OCI-LY1 (cell line): Measurements from ENCODE around the gene MAP3K14.

Source experiments
- H2AFZ ChIP-seq: fragments of 200-600 bp; sonication (generic), shearing (Covaris generic); 2 replicates; pipeline ENCODE4 v1.6.0; 2014; ENCODE audit warnings: antibody characterized with exemption, mild to moderate bottlenecking, low read length
- H3F3A ChIP-seq: fragments of 200-600 bp; sonication (generic), shearing (Covaris generic); 2 replicates; pipeline ENCODE4 v1.6.0; 2014; ENCODE audit warnings: mild to moderate bottlenecking, antibody characterized with exemption, low read length, moderate library complexity; ENCODE audit not compliant: insufficient read depth
- H3K27ac ChIP-seq: fragments of 200-600 bp; sonication (generic); 2 replicates; pipeline ENCODE4 v1.5.1; 2014; ENCODE audit warnings: low read length, mixed run types, mild to moderate bottlenecking, low read depth; ENCODE audit not compliant: poor library complexity, severe bottlenecking
- H3K27me3 ChIP-seq: fragments of 200-600 bp; sonication (generic); 2 replicates; pipeline ENCODE4 v1.6.0; 2014; ENCODE audit warnings: antibody characterized with exemption, mild to moderate bottlenecking, low read length, moderate library complexity; ENCODE audit not compliant: insufficient read depth
- H3K36me3 ChIP-seq: fragments of 200-600 bp; sonication (generic); 2 replicates; pipeline ENCODE4 v1.6.1; 2014; ENCODE audit warnings: mild to moderate bottlenecking, antibody characterized with exemption, low read length, moderate library complexity, mixed read lengths; ENCODE audit not compliant: insufficient read depth
- H3K4me1 ChIP-seq: fragments of 200-600 bp; sonication (generic); 2 replicates; pipeline ENCODE4 v1.5.1; 2014; ENCODE audit warnings: mild to moderate bottlenecking, low read length, moderate library complexity; ENCODE audit not compliant: insufficient read depth, severe bottlenecking
- H3K4me2 ChIP-seq: fragments of 200-600 bp; sonication (generic), shearing (Covaris generic); 2 replicates; pipeline ENCODE4 v1.6.1; 2014; ENCODE audit warnings: low read length
- H3K4me3 ChIP-seq: fragments of 200-600 bp; sonication (generic); 2 replicates; pipeline ENCODE4 v1.5.1; 2014; ENCODE audit warnings: low read length, low read depth, mild to moderate bottlenecking, mixed read lengths; ENCODE audit not compliant: poor library complexity, severe bottlenecking
- H3K79me2 ChIP-seq: fragments of 200-600 bp; shearing (Covaris generic); 2 replicates; pipeline ENCODE4 v1.6.1; 2016; ENCODE audit warnings: mixed run types, low read length, mixed read lengths; ENCODE audit not compliant: insufficient read depth
- H3K9ac ChIP-seq: fragments of 200-600 bp; sonication (generic), shearing (Covaris generic); 2 replicates; pipeline ENCODE4 v1.6.1; 2014; ENCODE audit warnings: mild to moderate bottlenecking, low read length, mixed read lengths
- H3K9me2 ChIP-seq: fragments of 200-600 bp; sonication (generic), shearing (Covaris generic); 2 replicates; pipeline ENCODE4 v1.6.1; 2014; ENCODE audit warnings: low read depth, mild to moderate bottlenecking, low read length, mixed read lengths
- H3K9me3 ChIP-seq: fragments of 200-600 bp; shearing (Covaris generic); 2 replicates; pipeline ENCODE4 v1.6.1; 2014; ENCODE audit warnings: low read length, mixed read lengths
- H4K20me1 ChIP-seq: fragments of 200-600 bp; sonication (generic), shearing (Covaris generic); 2 replicates; pipeline ENCODE4 v1.6.0; 2016; ENCODE audit warnings: mild to moderate bottlenecking, low read length; ENCODE audit not compliant: insufficient read depth
- EZH2 ChIP-seq: fragments of 200-600 bp; sonication (generic), shearing (Covaris generic); IDR thresholded peaks from 2 replicates; pipeline ENCODE4 v1.8.0; 2017; ENCODE audit warnings: borderline replicate concordance, mixed run types, mild to moderate bottlenecking, antibody characterized with exemption, low read length, moderate library complexity, mixed read lengths
- TF ChIP-seq, protein P1 (sequence below): fragments of 200-600 bp; sonication (generic), shearing (Covaris generic); IDR thresholded peaks from 2 replicates; pipeline ENCODE4 v1.5.1; 2017; ENCODE audit warnings: mild to moderate bottlenecking, antibody characterized with exemption, low read length, moderate library complexity, mixed read lengths

Gene MAP3K14

DNA sequence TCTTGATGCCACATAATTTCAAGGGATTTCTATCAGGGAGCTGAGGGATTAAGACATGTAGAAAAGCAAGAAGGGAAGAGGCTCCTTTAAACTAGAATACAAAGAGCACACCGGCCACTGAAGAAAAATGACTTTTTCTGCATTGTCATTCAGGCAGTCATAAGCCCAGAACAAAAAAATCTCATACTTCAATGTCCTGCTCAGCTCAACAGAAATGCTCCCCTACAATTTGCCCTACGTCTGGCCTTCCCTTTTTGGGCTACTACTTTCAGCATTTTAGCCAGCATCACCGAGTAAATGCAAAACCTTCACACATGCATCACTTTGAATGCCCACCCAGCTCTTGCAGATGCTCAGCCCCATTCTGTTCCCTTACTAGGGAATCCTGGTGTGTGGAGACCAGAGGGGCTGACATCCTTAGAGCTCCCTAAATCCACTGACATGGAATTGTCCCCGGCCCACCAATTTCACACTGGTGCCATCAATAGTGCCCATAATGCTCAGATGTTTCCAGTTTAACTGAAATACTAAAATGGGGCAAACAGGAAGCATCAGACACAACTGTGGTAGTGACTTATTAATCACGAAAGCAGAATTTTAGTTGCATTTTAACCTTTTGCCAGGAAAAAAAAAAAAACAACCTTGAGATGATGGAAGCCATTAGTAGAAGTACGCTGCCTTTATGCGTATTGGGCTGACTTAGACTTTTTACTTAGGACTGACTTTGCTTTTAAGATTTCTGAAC lies 2.7 kb downstream of the MAP3K14 start:
- H3K4me2 ChIP-seq = peak overlapping the region; percentile 91
- H3K4me3 ChIP-seq = peak overlapping the region; percentile 86
- no peaks in the 10 kb centered on the region for H3K9me3 ChIP-seq
- no peak for TF ChIP-seq EZH2
- TF ChIP-seq, protein P1, sequence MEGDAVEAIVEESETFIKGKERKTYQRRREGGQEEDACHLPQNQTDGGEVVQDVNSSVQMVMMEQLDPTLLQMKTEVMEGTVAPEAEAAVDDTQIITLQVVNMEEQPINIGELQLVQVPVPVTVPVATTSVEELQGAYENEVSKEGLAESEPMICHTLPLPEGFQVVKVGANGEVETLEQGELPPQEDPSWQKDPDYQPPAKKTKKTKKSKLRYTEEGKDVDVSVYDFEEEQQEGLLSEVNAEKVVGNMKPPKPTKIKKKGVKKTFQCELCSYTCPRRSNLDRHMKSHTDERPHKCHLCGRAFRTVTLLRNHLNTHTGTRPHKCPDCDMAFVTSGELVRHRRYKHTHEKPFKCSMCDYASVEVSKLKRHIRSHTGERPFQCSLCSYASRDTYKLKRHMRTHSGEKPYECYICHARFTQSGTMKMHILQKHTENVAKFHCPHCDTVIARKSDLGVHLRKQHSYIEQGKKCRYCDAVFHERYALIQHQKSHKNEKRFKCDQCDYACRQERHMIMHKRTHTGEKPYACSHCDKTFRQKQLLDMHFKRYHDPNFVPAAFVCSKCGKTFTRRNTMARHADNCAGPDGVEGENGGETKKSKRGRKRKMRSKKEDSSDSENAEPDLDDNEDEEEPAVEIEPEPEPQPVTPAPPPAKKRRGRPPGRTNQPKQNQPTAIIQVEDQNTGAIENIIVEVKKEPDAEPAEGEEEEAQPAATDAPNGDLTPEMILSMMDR = no peak
- H3K4me1 ChIP-seq = peaks cover 69% of the 10 kb centered on the region
- H3K36me3 ChIP-seq = peaks cover 10% of the 10 kb centered on the region; the same call in 1 of the 2 replicates
- no peaks in the 10 kb centered on the region for H3K27me3 ChIP-seq
- peaks cover 12% of the 10 kb centered on the region for H3K79me2 ChIP-seq
- no peaks in the 10 kb centered on the region for H4K20me1 ChIP-seq
- no peaks in the 10 kb centered on the region for H3K9me2 ChIP-seq
- H3K27ac ChIP-seq = peak overlapping the region; percentile 84
- no peak overlapping the region for H2AFZ ChIP-seq
- peak overlapping the region; percentile 83 for H3K9ac ChIP-seq
- no peaks in the 10 kb centered on the region for H3F3A ChIP-seq

DNA sequence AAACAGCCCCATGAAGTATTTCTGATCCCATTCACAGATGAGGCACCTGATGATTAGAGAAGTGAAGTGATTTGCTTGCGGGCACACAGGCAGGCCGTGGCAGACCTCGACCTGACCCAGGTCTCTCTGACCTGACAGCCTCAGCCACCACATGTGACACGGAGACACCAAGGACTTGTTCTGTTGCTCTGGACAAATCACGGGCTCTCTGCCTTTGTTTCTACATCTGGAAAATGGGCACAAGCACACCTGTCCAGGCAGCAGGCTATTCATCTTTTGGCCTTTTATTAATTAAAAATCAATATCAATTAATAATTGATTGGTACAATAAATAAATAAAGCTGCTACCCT lies 3.4 kb downstream of the MAP3K14 start:
- Histone ChIP-seq H3K9me3 (no peaks in the 10 kb centered on the region), H3F3A (no peaks in the 10 kb centered on the region), H3K36me3 (peaks cover 10% of the 10 kb centered on the region; the same call in 1 of the 2 replicates), H3K27ac (peak overlapping the region; percentile 84), H3K27me3 (no peaks in the 10 kb centered on the region), H3K9me2 (no peaks in the 10 kb centered on the region), H3K4me2 (peak overlapping the region; percentile 91), H3K4me1 (peaks cover 70% of the 10 kb centered on the region), H2AFZ (no peak overlapping the region), H3K9ac (peak overlapping the region; percentile 83; the same call in 1 of the 2 replicates), H3K79me2 (peaks cover 12% of the 10 kb centered on the region), H3K4me3 (no peak overlapping the region), H4K20me1 (no peaks in the 10 kb centered on the region)
- TF ChIP-seq, protein P1 = no peak
- TF ChIP-seq EZH2 = no peak

DNA sequence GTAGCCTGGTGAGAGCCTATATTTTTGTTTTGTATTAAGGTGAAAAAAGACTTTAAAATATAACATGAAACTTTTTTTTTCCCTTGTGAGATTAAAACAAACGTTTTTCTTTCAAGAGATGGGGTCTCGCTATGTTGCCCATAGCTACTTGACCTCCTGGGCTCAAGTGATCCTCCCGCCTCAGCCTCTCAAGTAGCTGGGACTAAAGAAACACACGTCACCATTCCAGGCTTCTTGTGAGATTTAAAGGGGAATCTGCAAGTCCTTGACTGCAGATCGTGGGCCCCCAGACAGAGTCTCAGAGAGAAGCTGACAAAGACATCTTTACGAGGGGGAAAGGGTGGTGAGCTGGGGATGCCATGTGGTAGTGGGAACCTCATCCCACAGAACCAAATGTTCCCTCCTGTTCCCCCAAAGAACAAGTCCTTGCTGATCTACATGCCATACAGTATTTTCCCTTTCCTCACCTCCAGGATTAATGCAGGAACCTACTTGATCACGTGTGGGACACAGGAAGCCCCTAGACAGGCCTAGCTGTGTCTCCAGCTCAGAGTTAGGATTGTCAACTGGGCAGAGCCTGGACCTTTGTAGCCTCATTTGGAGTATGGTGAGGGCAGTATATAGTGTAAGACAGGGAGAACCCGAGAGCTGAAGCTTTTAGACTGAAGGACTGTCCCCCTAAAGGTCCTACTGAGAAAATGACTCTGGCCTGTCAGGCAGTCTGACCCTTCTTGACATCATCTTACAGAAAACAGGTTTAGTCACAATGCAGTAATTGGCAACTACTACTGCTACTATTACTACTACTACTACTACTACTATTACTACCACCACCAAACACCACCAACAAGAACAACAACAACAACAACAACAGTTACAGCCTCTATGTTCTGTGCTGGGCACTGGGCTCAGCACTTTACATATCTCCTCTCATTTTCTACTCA lies 4.1 kb downstream of the MAP3K14 start:
- peaks cover 70% of the 10 kb centered on the region for H3K4me1 ChIP-seq
- H3K4me2 ChIP-seq = peak overlapping the region; percentile 91
- H3K9me3 ChIP-seq = no peaks in the 10 kb centered on the region
- H3K27me3 ChIP-seq = no peaks in the 10 kb centered on the region
- peak overlapping the region; percentile 65 for H3K9ac ChIP-seq
- H3K79me2 ChIP-seq = peaks cover 12% of the 10 kb centered on the region
- TF ChIP-seq, protein P1 = no peak
- no peak for TF ChIP-seq EZH2
- peaks cover 10% of the 10 kb centered on the region; the same call in 1 of the 2 replicates for H3K36me3 ChIP-seq
- no peaks in the 10 kb centered on the region for H3K9me2 ChIP-seq
- H3F3A ChIP-seq = no peaks in the 10 kb centered on the region
- H2AFZ ChIP-seq = no peak overlapping the region
- peak overlapping the region; percentile 84 for H3K27ac ChIP-seq
- peak overlapping the region; percentile 47 for H3K4me3 ChIP-seq
- no peaks in the 10 kb centered on the region for H4K20me1 ChIP-seq
